ENCODE results near the gene CCR8.

CCR8 gene

GRCh38 chr3:39329493-39329892, at the start of gene CCR8:
Gene CCR8 (plus strand): TSS chr3:39329709. CDS start chr3:39332332, 2,623 bp downstream.
- DNase-seq (ENCODE audit: low spot score), result no peak
- FAIRE-seq, result no peak

- FAIRE-seq (no peak), DNase-seq (ENCODE audit: low spot score) (no peak)
Measured at GRCh38 chr3:39279745-39280517, 49.6 kb upstream of the CCR8 start, which contains the start of gene CX3CR1. Gene CX3CR1 (minus strand): TSS chr3:39280036. CDS start chr3:39266509, 13,527 bp downstream.

GRCh38 chr3:39280571-39280970, 48.9 kb upstream of the CCR8 start:
- no peak for DNase-seq (ENCODE audit: low spot score)
- no peak for FAIRE-seq

- FAIRE-seq (no peak), DNase-seq (ENCODE audit: low spot score) (no peak)
Measured at GRCh38 chr3:39281533-39281932, 48.0 kb upstream of the CCR8 start.

- DNase-seq (ENCODE audit: low spot score), result no peak
- no peak for FAIRE-seq
Measured at GRCh38 chr3:39282057-39282456, 47.5 kb upstream of the CCR8 start.

- DNase-seq (ENCODE audit: low spot score), result no peak
- FAIRE-seq, result no peak
Measured at GRCh38 chr3:39284457-39284881, 45.0 kb upstream of the CCR8 start.

GRCh38 chr3:39285332-39285731, 44.2 kb upstream of the CCR8 start:
- no peak for FAIRE-seq

GRCh38 chr3:39286771-39287170, 42.7 kb upstream of the CCR8 start:
- DNase-seq (ENCODE audit: low spot score), result no peak
- no peak for FAIRE-seq

More at GRCh38 chr3:39285332-39285731, 44.2 kb upstream of the CCR8 start:
- DNase-seq (ENCODE audit: low spot score), result no peak

GRCh38 chr3:39287216-39288164, 42.0 kb upstream of the CCR8 start:
- no peak for FAIRE-seq

GRCh38 chr3:39288300-39288808, 41.2 kb upstream of the CCR8 start:
- peak; percentile 71 for DNase-seq (ENCODE audit: low spot score)
- no peak for FAIRE-seq

More at GRCh38 chr3:39287216-39288164, 42.0 kb upstream of the CCR8 start:
- no peak for DNase-seq (ENCODE audit: low spot score)

GRCh38 chr3:39289107-39289506, 40.4 kb upstream of the CCR8 start:
- DNase-seq (ENCODE audit: low spot score), result no peak
- no peak for FAIRE-seq

- no peak for FAIRE-seq
Measured at GRCh38 chr3:39290255-39290654, 39.3 kb upstream of the CCR8 start.

GRCh38 chr3:39291903-39292329, 37.6 kb upstream of the CCR8 start:
- no peak for FAIRE-seq

More at GRCh38 chr3:39290255-39290654, 39.3 kb upstream of the CCR8 start:
- no peak for DNase-seq (ENCODE audit: low spot score)

GRCh38 chr3:39292961-39293360, 36.5 kb upstream of the CCR8 start:
- no peak for DNase-seq (ENCODE audit: low spot score)
- no peak for FAIRE-seq

More at GRCh38 chr3:39291903-39292329, 37.6 kb upstream of the CCR8 start:
- peak; percentile 16 for DNase-seq (ENCODE audit: low spot score)

- FAIRE-seq, result no peak
- DNase-seq (ENCODE audit: low spot score), result no peak
Measured at GRCh38 chr3:39294446-39295183, 34.9 kb upstream of the CCR8 start.

- DNase-seq (ENCODE audit: low spot score) (no peak), FAIRE-seq (no peak)
Measured at GRCh38 chr3:39295184-39295775, 34.2 kb upstream of the CCR8 start.

- no peak for FAIRE-seq
Measured at GRCh38 chr3:39296197-39297077, 33.1 kb upstream of the CCR8 start.

GRCh38 chr3:39299279-39299678, 30.2 kb upstream of the CCR8 start:
- no peak for DNase-seq (ENCODE audit: low spot score)
- no peak for FAIRE-seq

More at GRCh38 chr3:39296197-39297077, 33.1 kb upstream of the CCR8 start:
- no peak for DNase-seq (ENCODE audit: low spot score)

GRCh38 chr3:39302178-39302577, 27.3 kb upstream of the CCR8 start:
- FAIRE-seq, result no peak
- DNase-seq (ENCODE audit: low spot score), result no peak
